ENCODE data around the gene TNFRSF12A. TPM values are rescaled to one million over a fixed set of nuclear protein-coding genes. Genes with fewer than 3 reads are reported as not detected.

TNFRSF12A gene
- total and polyA plus RNA-seq, 10 of the 15 experiments (the other 5 are each of a cell fraction or from before 2014, with no cell fraction given), result 0.35 to 1.7 (median 1.2) TPM; not detected in 2

DNA sequence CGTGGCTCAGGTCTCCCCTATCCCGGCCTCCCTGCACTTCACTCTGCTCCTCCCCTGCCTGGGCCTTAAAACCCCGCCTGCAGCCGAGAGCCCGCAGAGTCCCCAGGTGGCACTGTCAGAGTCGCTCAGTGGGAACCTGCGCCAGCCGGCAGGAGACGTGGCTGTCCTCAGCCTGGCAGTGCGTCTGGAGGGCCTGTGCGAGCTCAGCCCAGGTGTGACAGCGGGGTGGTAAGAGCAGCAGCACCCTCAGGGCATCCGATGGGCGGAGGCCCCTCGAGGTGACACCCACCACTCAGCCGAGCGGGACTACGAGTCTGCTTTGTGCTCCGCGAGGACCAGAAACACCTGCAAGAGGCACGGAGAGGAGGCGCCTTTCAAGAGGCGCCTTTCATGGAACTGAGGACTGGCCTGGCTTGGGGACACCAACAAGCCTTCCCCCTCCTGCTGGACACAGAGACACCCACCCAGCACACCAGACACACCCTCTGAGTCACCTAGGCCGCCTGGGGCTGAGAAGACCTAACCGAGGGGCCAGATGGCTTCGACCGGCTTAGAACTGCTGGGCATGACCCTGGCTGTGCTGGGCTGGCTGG lies 7.2 kb upstream of the TNFRSF12A start, which contains the start of gene CLDN9:
CLDN9 (plus strand) TSS at position 96 of the 593 bp plus-strand sequence; CDS start at position 536, 440 bp downstream.
- ChIA-PET CTCF (interaction anchor here (0.9 kb wide), 1 partner anchor 16 kb away, joined by 3 read pairs; no protein-coding TSS in a partner anchor), SMC1A (ENCODE audit: uncharacterized antibody, unreplicated experiment) (no interaction called here), RAD21 (ENCODE audit: unreplicated experiment) (no interaction called here), POLR2A (no interaction called here)
- intact Hi-C loops (cut with micrococcal nuclease; ENCODE audit: unreplicated experiment) (no loop called here), in situ Hi-C loops (cut with MboI) (no loop called here)
- BruUV-seq (replicated peaks), result no TSS peak
- DNase-seq (ENCODE audit: low read depth, low spot score), result no peak
- Histone ChIP-seq H3K9ac (ENCODE audit: control insufficient read depth, insufficient read depth, low read length) (no peak within 1 kb of the TSS), H2AFZ (ENCODE audit: control insufficient read depth, low read depth, low read length) (no peak within 1 kb of the TSS), H3K4me3 (no peak within 1 kb of the TSS), H3K4me1 (ENCODE audit: control insufficient read depth, insufficient read depth, low read length) (peaks cover 6% of the 10 kb centered on the region), H3K27me3 (replicated peaks in 1 of 2; ENCODE audit: control insufficient read depth in 2 of 2, insufficient read depth in 2 of 2, low read length in 1 of 2) (peaks cover 0 to 14% of the 10 kb centered on the region in 2 experiments), H3K9me3 (replicated peaks; ENCODE audit: control insufficient read depth, insufficient read depth, low read length) (no peaks in the 10 kb centered on the region), H3K27ac (ENCODE audit: control insufficient read depth, insufficient read depth) (no peak within 1 kb of the TSS), H3K36me3 (ENCODE audit: control insufficient read depth in 2 of 2, insufficient read depth in 2 of 2, low read length in 1 of 2) (no peaks in the 10 kb centered on the region), H3K4me2 (ENCODE audit: control insufficient read depth, insufficient read depth) (no peak within 1 kb of the TSS), H4K20me1 (ENCODE audit: control insufficient read depth, insufficient read depth) (no peaks in the 10 kb centered on the region), H3K79me2 (ENCODE audit: control insufficient read depth, insufficient read depth, low read length) (no peaks in the 10 kb centered on the region)
- TF ChIP-seq CREM (IDR thresholded peaks at IDR 0.05; ENCODE audit: low read depth) (no peak), MYC (IDR thresholded peaks at IDR 0.05; ENCODE audit: insufficient read depth, insufficient read length, insufficient replicate concordance, low read length, severe bottlenecking) (no peak), SMAD5 (IDR thresholded peaks at IDR 0.05; ENCODE audit: low read depth) (no peak), BMI1 (IDR thresholded peaks at IDR 0.05; ENCODE audit: borderline replicate concordance) (no peak), KDM1A (IDR thresholded peaks at IDR 0.05; ENCODE audit: borderline replicate concordance) (no peak), TARDBP (IDR thresholded peaks at IDR 0.05; ENCODE audit: borderline replicate concordance) (no peak), IKZF1 (conservative IDR thresholded peaks at IDR 0.05) (no peak)
- TF ChIP-seq, protein P1, sequence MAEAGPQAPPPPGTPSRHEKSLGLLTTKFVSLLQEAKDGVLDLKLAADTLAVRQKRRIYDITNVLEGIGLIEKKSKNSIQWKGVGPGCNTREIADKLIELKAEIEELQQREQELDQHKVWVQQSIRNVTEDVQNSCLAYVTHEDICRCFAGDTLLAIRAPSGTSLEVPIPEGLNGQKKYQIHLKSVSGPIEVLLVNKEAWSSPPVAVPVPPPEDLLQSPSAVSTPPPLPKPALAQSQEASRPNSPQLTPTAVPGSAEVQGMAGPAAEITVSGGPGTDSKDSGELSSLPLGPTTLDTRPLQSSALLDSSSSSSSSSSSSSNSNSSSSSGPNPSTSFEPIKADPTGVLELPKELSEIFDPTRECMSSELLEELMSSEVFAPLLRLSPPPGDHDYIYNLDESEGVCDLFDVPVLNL (IDR thresholded peaks at IDR 0.05; ENCODE audit: low read depth, low read length), result no peak
- TF ChIP-seq, protein P2, sequence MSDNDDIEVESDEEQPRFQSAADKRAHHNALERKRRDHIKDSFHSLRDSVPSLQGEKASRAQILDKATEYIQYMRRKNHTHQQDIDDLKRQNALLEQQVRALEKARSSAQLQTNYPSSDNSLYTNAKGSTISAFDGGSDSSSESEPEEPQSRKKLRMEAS (IDR thresholded peaks at IDR 0.05; ENCODE audit: low read depth, low read length), result no peak
- TF ChIP-seq, protein P3, sequence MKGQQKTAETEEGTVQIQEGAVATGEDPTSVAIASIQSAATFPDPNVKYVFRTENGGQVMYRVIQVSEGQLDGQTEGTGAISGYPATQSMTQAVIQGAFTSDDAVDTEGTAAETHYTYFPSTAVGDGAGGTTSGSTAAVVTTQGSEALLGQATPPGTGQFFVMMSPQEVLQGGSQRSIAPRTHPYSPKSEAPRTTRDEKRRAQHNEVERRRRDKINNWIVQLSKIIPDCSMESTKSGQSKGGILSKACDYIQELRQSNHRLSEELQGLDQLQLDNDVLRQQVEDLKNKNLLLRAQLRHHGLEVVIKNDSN (IDR thresholded peaks at IDR 0.05; ENCODE audit: borderline replicate concordance, extremely low read length, insufficient read depth, low read depth, low read length), result no peak
- TF ChIP-seq, protein P4, sequence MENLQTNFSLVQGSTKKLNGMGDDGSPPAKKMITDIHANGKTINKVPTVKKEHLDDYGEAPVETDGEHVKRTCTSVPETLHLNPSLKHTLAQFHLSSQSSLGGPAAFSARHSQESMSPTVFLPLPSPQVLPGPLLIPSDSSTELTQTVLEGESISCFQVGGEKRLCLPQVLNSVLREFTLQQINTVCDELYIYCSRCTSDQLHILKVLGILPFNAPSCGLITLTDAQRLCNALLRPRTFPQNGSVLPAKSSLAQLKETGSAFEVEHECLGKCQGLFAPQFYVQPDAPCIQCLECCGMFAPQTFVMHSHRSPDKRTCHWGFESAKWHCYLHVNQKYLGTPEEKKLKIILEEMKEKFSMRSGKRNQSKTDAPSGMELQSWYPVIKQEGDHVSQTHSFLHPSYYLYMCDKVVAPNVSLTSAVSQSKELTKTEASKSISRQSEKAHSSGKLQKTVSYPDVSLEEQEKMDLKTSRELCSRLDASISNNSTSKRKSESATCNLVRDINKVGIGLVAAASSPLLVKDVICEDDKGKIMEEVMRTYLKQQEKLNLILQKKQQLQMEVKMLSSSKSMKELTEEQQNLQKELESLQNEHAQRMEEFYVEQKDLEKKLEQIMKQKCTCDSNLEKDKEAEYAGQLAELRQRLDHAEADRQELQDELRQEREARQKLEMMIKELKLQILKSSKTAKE (IDR thresholded peaks at IDR 0.05; ENCODE audit: low read depth, poor library complexity, severe bottlenecking), result no peak
- peak; percentile 63 for ATAC-seq
- no peak for FAIRE-seq
- WGBS (ENCODE audit: insufficient coverage, insufficient replicate concordance, low lambda C conversion rate, missing lambda C conversion rate), result 39% methylated on average over 26 of the region's 27 CpGs
